ENCODE results near the gene ADGRB3. TPM values are rescaled to one million over a fixed set of nuclear protein-coding genes. Genes with fewer than 3 reads are reported as not detected.
"Not testable (repeated sequence)": the region's sequence is repeated elsewhere in the genome, so short reads cannot be mapped to it uniquely, and the experiment has no call there.

Gene ADGRB3
- total RNA-seq, 1 experiment from 2014 or later = 0.24 TPM

GRCh38 chr6:69379518-69379917 is 744.4 kb downstream of the ADGRB3 start:
- in situ Hi-C loops (cut with HindIII; ENCODE audit: low pct_unique_long_range_greater_than_20kb, low sequenced_read_pairs) = no loop called here
- no peak for DNase-seq (ENCODE audit: low read depth)

- DNase-seq (ENCODE audit: low read depth) = no peak
- in situ Hi-C loops (cut with HindIII; ENCODE audit: low pct_unique_long_range_greater_than_20kb, low sequenced_read_pairs) = no loop called here
Observed at GRCh38 chr6:69383627-69384026, 748.5 kb downstream of the ADGRB3 start.

- in situ Hi-C loops (cut with HindIII; ENCODE audit: low pct_unique_long_range_greater_than_20kb, low sequenced_read_pairs) = no loop called here
- DNase-seq (ENCODE audit: low read depth) = no peak
Observed at GRCh38 chr6:69386426-69386825, 751.3 kb downstream of the ADGRB3 start.

GRCh38 chr6:69390125-69390524 is 755.0 kb downstream of the ADGRB3 start:
- DNase-seq (ENCODE audit: low read depth) = no peak
- in situ Hi-C loops (cut with HindIII; ENCODE audit: low pct_unique_long_range_greater_than_20kb, low sequenced_read_pairs) = no loop called here

GRCh38 chr6:69391106-69391505 is 756.0 kb downstream of the ADGRB3 start:
- in situ Hi-C loops (cut with HindIII; ENCODE audit: low pct_unique_long_range_greater_than_20kb, low sequenced_read_pairs) = no loop called here
- DNase-seq (ENCODE audit: low read depth) = no peak

GRCh38 chr6:69392745-69393144 is 757.7 kb downstream of the ADGRB3 start:
- no peak for DNase-seq (ENCODE audit: low read depth)
- in situ Hi-C loops (cut with HindIII; ENCODE audit: low pct_unique_long_range_greater_than_20kb, low sequenced_read_pairs) = no loop called here

GRCh38 chr6:69398311-69398710 is 763.2 kb downstream of the ADGRB3 start:
- in situ Hi-C loops (cut with HindIII; ENCODE audit: low pct_unique_long_range_greater_than_20kb, low sequenced_read_pairs) = no loop called here
- no peak for DNase-seq (ENCODE audit: low read depth)

GRCh38 chr6:69398729-69399128 is 763.6 kb downstream of the ADGRB3 start:
- in situ Hi-C loops (cut with HindIII; ENCODE audit: low pct_unique_long_range_greater_than_20kb, low sequenced_read_pairs) = no loop called here
- no peak for DNase-seq (ENCODE audit: low read depth)

- DNase-seq (ENCODE audit: low read depth) = no peak
- in situ Hi-C loops (cut with HindIII; ENCODE audit: low pct_unique_long_range_greater_than_20kb, low sequenced_read_pairs) = no loop called here
Observed at GRCh38 chr6:69408886-69409285, 773.8 kb downstream of the ADGRB3 start.

- no peak for DNase-seq (ENCODE audit: low read depth)
Observed at GRCh38 chr6:69416776-69417175, 781.7 kb downstream of the ADGRB3 start.

GRCh38 chr6:69421269-69421668 is 786.2 kb downstream of the ADGRB3 start:
- in situ Hi-C loops (cut with HindIII; ENCODE audit: low pct_unique_long_range_greater_than_20kb, low sequenced_read_pairs) = no loop called here

More at GRCh38 chr6:69416776-69417175, 781.7 kb downstream of the ADGRB3 start:
- in situ Hi-C loops (cut with HindIII; ENCODE audit: low pct_unique_long_range_greater_than_20kb, low sequenced_read_pairs) = no loop called here

GRCh38 chr6:69422020-69422419 is 786.9 kb downstream of the ADGRB3 start:
- no peak for DNase-seq (ENCODE audit: low read depth)
- in situ Hi-C loops (cut with HindIII; ENCODE audit: low pct_unique_long_range_greater_than_20kb, low sequenced_read_pairs) = no loop called here

More at GRCh38 chr6:69421269-69421668, 786.2 kb downstream of the ADGRB3 start:
- no peak for DNase-seq (ENCODE audit: low read depth)

GRCh38 chr6:69422475-69422874 is 787.4 kb downstream of the ADGRB3 start:
- DNase-seq (ENCODE audit: low read depth) = no peak
- in situ Hi-C loops (cut with HindIII; ENCODE audit: low pct_unique_long_range_greater_than_20kb, low sequenced_read_pairs) = no loop called here

GRCh38 chr6:69423785-69424184 is 788.7 kb downstream of the ADGRB3 start:
- no peak for DNase-seq (ENCODE audit: low read depth)
- in situ Hi-C loops (cut with HindIII; ENCODE audit: low pct_unique_long_range_greater_than_20kb, low sequenced_read_pairs) = no loop called here

- in situ Hi-C loops (cut with HindIII; ENCODE audit: low pct_unique_long_range_greater_than_20kb, low sequenced_read_pairs) = no loop called here
- no peak for DNase-seq (ENCODE audit: low read depth)
Observed at GRCh38 chr6:69424581-69424980, 789.5 kb downstream of the ADGRB3 start.

GRCh38 chr6:69427882-69428281 is 792.8 kb downstream of the ADGRB3 start:
- in situ Hi-C loops (cut with HindIII; ENCODE audit: low pct_unique_long_range_greater_than_20kb, low sequenced_read_pairs) = no loop called here

GRCh38 chr6:69432168-69432567 is 797.1 kb downstream of the ADGRB3 start:
- in situ Hi-C loops (cut with HindIII; ENCODE audit: low pct_unique_long_range_greater_than_20kb, low sequenced_read_pairs) = not testable (repeated sequence)

More at GRCh38 chr6:69427882-69428281, 792.8 kb downstream of the ADGRB3 start:
- DNase-seq (ENCODE audit: low read depth) = no peak

GRCh38 chr6:69433116-69433515 is 798.0 kb downstream of the ADGRB3 start:
- DNase-seq (ENCODE audit: low read depth); in situ Hi-C loops (cut with HindIII; ENCODE audit: low pct_unique_long_range_greater_than_20kb, low sequenced_read_pairs): not testable (repeated sequence)

More at GRCh38 chr6:69432168-69432567, 797.1 kb downstream of the ADGRB3 start:
- DNase-seq (ENCODE audit: low read depth) = not testable (repeated sequence)

GRCh38 chr6:69438113-69438512 is 803.0 kb downstream of the ADGRB3 start:
- in situ Hi-C loops (cut with HindIII; ENCODE audit: low pct_unique_long_range_greater_than_20kb, low sequenced_read_pairs) = no loop called here
- DNase-seq (ENCODE audit: low read depth) = no peak
